GM23338 (cell line): ENCODE results near the gene HNRNPA2B1. TPM values are rescaled to one million over a fixed set of nuclear protein-coding genes. Genes with fewer than 3 reads are reported as not detected.

Source experiments
- ATAC-seq: fragments of 200-7000 bp; cut with Tn5 transposase; 3 replicates; pipeline ENCODE4 v1.9.1; 2020
- DNase-seq: peaks from one replicate; pipeline ENCODE4 v3.0.0-alpha.2; 2015; ENCODE audit warnings: low spot score
- H2AFZ ChIP-seq: fragments of 200-600 bp; sonication (generic); 2 replicates; pipeline ENCODE4 v1.8.0; 2016; ENCODE audit warnings: antibody characterized with exemption, mild to moderate bottlenecking, moderate library complexity
- H3F3A ChIP-seq: fragments of 200-600 bp; sonication (generic); replicated peaks from 2 replicates; pipeline ENCODE4 v1.8.0; 2017; ENCODE audit warnings: antibody characterized with exemption, mixed run types, low read depth
- H3K27ac ChIP-seq: fragments of 200-600 bp; sonication (generic); 2 replicates; pipeline ENCODE4 v1.6.1; 2016; ENCODE audit warnings: low read depth
- H3K27me3 ChIP-seq: fragments of 200-600 bp; sonication (generic); 2 replicates; pipeline ENCODE4 v1.8.0; 2016; ENCODE audit warnings: mild to moderate bottlenecking, mixed run types, moderate library complexity; ENCODE audit not compliant: insufficient read depth
- H3K36me3 ChIP-seq: fragments of 200-600 bp; sonication (generic); 2 replicates; pipeline ENCODE4 v1.8.0; 2016; ENCODE audit warnings: mild to moderate bottlenecking; ENCODE audit not compliant: insufficient read depth
- H3K4me1 ChIP-seq: fragments of 200-600 bp; sonication (generic); 2 replicates; pipeline ENCODE4 v1.8.0; 2016; ENCODE audit warnings: mild to moderate bottlenecking, moderate library complexity; ENCODE audit not compliant: insufficient read depth
- H3K4me2 ChIP-seq: fragments of 200-600 bp; sonication (generic); 2 replicates; pipeline ENCODE4 v1.7.1; 2017; ENCODE audit warnings: mixed run types
- H3K4me3 ChIP-seq: fragments of 200-600 bp; sonication (generic); 2 replicates; pipeline ENCODE4 v1.6.1; 2016; ENCODE audit warnings: mixed run types
- H3K79me2 ChIP-seq: fragments of 200-600 bp; sonication (generic); replicated peaks from 2 replicates; pipeline ENCODE4 v1.8.0; 2017; ENCODE audit warnings: mild to moderate bottlenecking; ENCODE audit not compliant: insufficient read depth
- H3K9me2 ChIP-seq: fragments of 200-600 bp; sonication (generic); 2 replicates; pipeline ENCODE4 v1.8.0; 2017; ENCODE audit not compliant: insufficient read depth
- H4K20me1 ChIP-seq: fragments of 200-600 bp; sonication (generic); replicated peaks from 2 replicates; pipeline ENCODE4 v1.8.0; 2017; ENCODE audit warnings: mild to moderate bottlenecking; ENCODE audit not compliant: insufficient read depth
- H3K27ac Mint-ChIP-seq: 2 replicates; pipeline ENCODE4 v1.8.0; 2020; ENCODE audit warnings: inconsistent platforms, mild to moderate bottlenecking, moderate library complexity, mixed read lengths
- H3K27me3 Mint-ChIP-seq: 3 replicates; pipeline ENCODE4 v1.8.0; 2022; ENCODE audit warnings: low read depth, mild to moderate bottlenecking, moderate library complexity, mixed read lengths, inconsistent platforms; ENCODE audit not compliant: insufficient read depth, poor library complexity
- H3K36me3 Mint-ChIP-seq: 3 replicates; pipeline ENCODE4 v1.8.0; 2021; ENCODE audit warnings: low read depth, mild to moderate bottlenecking, inconsistent platforms, moderate library complexity, mixed read lengths
- H3K4me1 Mint-ChIP-seq: 3 replicates; pipeline ENCODE4 v1.8.0; 2020; ENCODE audit warnings: mild to moderate bottlenecking, inconsistent platforms, mixed read lengths
- H3K4me3 Mint-ChIP-seq: 3 replicates; pipeline ENCODE4 v1.8.0; 2021; ENCODE audit warnings: moderate library complexity, mild to moderate bottlenecking, inconsistent platforms, mixed read lengths
- H3K9me3 Mint-ChIP-seq: 3 replicates; pipeline ENCODE4 v1.8.0; 2020; ENCODE audit warnings: moderate library complexity, mild to moderate bottlenecking, inconsistent platforms, mixed read lengths
- CREB1 ChIP-seq: fragments of 250-450 bp; sonication (Bioruptor Pico); IDR thresholded peaks from 2 replicates; pipeline ENCODE4 v1.5.0; 2020; ENCODE audit warnings: low read depth, mild to moderate bottlenecking, moderate library complexity
- EZH2 ChIP-seq: fragments of 200-600 bp; sonication (generic); IDR thresholded peaks from one replicate; pipeline ENCODE4 v1.8.0; 2017; ENCODE audit warnings: antibody characterized with exemption, mild to moderate bottlenecking, low read depth; ENCODE audit not compliant: unreplicated experiment
- EZH2phosphoT487 ChIP-seq: fragments of 200-600 bp; sonication (generic); IDR thresholded peaks from one replicate; pipeline ENCODE4 v1.8.1; 2018; ENCODE audit warnings: antibody characterized with exemption; ENCODE audit not compliant: unreplicated experiment
- JUNB ChIP-seq: IDR thresholded peaks from one replicate; pipeline ENCODE4 v1.6.1; 2016; ENCODE audit warnings: antibody characterized with exemption; ENCODE audit not compliant: unreplicated experiment
- NANOG ChIP-seq: IDR thresholded peaks from 2 replicates; pipeline ENCODE4 v1.6.1; 2016; ENCODE audit warnings: antibody characterized with exemption, borderline replicate concordance
- POLR2AphosphoS5 ChIP-seq: IDR thresholded peaks from 2 replicates; pipeline ENCODE4 v1.6.1; 2016; ENCODE audit warnings: antibody characterized with exemption, low read depth
- STAT1 ChIP-seq: IDR thresholded peaks from one replicate; pipeline ENCODE4 v1.6.1; 2016; ENCODE audit warnings: antibody characterized with exemption; ENCODE audit not compliant: unreplicated experiment
- ZNF114 ChIP-seq: fragments of 250-450 bp; sonication (Bioruptor Pico); IDR thresholded peaks from 2 replicates; pipeline ENCODE4 v1.5.0; 2020; ENCODE audit warnings: mild to moderate bottlenecking, moderate library complexity
- ZNF331 ChIP-seq: fragments of 250-450 bp; sonication (Bioruptor Pico); IDR thresholded peaks from 2 replicates; pipeline ENCODE4 v1.5.0; 2020; ENCODE audit warnings: low read depth, mild to moderate bottlenecking, moderate library complexity
- polyA plus RNA-seq: library from polyadenylated mRNA; unstranded; fragments of >200 nt; fragmentation: Nextera tagmentation; extraction: Ambion mirVana; gene quantifications from 2 replicates; pipeline ENCODE4 v1.2.1, GENCODE V29; 2016
- total RNA-seq: library from RNA; depleted of rRNA; stranded (reverse); fragments of >200 nt; shearing (Covaris generic); gene quantifications from 2 replicates; pipeline ENCODE4 v1.2.3, GENCODE V29; 2014
- TF ChIP-seq, protein P1 (sequence below): fragments of 250-450 bp; sonication (Bioruptor Pico); IDR thresholded peaks from 2 replicates; pipeline ENCODE4 v1.5.0; 2020; ENCODE audit warnings: mild to moderate bottlenecking, moderate library complexity
- TF ChIP-seq, protein P2 (sequence below): IDR thresholded peaks from 2 replicates; pipeline ENCODE4 v1.6.1; 2016; ENCODE audit warnings: antibody characterized with exemption
- TF ChIP-seq, protein P3 (sequence below): IDR thresholded peaks from one replicate; pipeline ENCODE4 v1.6.1; 2018; ENCODE audit warnings: antibody characterized with exemption; ENCODE audit not compliant: unreplicated experiment

HNRNPA2B1 gene
- total and polyA plus RNA-seq, 2 experiments from 2014 or later = 602 to 1,577 TPM

DNA sequence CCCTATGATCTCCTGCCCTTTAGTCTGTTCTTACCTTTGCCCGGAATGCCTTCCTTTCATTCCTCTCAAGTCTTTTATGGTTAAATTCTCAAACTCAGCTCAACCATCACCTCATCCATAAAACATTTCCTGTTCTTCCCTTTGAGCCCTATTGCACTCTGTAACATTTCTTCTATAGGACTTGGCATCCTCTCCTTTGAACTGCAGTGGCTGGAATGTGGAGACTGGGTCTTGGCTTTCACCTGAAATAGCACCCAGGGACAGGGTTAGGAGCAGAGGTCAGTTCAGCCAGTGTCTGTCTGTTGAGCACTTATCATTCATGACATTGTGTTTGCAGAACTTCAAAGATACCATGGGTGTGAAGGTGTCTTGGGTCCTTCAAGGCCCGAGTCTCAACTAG, 41.3 kb downstream of the HNRNPA2B1 start (continued):
- TF ChIP-seq, protein P1, sequence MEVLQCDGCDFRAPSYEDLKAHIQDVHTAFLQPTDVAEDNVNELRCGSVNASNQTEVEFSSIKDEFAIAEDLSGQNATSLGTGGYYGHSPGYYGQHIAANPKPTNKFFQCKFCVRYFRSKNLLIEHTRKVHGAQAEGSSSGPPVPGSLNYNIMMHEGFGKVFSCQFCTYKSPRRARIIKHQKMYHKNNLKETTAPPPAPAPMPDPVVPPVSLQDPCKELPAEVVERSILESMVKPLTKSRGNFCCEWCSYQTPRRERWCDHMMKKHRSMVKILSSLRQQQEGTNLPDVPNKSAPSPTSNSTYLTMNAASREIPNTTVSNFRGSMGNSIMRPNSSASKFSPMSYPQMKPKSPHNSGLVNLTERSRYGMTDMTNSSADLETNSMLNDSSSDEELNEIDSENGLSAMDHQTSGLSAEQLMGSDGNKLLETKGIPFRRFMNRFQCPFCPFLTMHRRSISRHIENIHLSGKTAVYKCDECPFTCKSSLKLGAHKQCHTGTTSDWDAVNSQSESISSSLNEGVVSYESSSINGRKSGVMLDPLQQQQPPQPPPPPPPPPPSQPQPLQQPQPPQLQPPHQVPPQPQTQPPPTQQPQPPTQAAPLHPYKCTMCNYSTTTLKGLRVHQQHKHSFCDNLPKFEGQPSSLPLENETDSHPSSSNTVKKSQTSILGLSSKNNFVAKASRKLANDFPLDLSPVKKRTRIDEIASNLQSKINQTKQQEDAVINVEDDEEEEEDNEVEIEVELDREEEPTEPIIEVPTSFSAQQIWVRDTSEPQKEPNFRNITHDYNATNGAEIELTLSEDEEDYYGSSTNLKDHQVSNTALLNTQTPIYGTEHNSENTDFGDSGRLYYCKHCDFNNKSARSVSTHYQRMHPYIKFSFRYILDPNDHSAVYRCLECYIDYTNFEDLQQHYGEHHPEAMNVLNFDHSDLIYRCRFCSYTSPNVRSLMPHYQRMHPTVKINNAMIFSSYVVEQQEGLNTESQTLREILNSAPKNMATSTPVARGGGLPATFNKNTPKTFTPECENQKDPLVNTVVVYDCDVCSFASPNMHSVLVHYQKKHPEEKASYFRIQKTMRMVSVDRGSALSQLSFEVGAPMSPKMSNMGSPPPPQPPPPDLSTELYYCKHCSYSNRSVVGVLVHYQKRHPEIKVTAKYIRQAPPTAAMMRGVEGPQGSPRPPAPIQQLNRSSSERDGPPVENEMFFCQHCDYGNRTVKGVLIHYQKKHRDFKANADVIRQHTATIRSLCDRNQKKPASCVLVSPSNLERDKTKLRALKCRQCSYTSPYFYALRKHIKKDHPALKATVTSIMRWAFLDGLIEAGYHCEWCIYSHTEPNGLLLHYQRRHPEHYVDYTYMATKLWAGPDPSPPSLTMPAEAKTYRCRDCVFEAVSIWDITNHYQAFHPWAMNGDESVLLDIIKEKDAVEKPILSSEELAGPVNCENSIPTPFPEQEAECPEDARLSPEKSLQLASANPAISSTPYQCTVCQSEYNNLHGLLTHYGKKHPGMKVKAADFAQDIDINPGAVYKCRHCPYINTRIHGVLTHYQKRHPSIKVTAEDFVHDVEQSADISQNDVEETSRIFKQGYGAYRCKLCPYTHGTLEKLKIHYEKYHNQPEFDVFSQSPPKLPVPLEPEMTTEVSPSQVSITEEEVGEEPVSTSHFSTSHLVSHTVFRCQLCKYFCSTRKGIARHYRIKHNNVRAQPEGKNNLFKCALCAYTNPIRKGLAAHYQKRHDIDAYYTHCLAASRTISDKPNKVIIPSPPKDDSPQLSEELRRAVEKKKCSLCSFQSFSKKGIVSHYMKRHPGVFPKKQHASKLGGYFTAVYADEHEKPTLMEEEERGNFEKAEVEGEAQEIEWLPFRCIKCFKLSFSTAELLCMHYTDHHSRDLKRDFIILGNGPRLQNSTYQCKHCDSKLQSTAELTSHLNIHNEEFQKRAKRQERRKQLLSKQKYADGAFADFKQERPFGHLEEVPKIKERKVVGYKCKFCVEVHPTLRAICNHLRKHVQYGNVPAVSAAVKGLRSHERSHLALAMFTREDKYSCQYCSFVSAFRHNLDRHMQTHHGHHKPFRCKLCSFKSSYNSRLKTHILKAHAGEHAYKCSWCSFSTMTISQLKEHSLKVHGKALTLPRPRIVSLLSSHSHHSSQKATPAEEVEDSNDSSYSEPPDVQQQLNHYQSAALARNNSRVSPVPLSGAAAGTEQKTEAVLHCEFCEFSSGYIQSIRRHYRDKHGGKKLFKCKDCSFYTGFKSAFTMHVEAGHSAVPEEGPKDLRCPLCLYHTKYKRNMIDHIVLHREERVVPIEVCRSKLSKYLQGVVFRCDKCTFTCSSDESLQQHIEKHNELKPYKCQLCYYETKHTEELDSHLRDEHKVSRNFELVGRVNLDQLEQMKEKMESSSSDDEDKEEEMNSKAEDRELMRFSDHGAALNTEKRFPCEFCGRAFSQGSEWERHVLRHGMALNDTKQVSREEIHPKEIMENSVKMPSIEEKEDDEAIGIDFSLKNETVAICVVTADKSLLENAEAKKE = no peak
- TF ChIP-seq NANOG = no peak
- no peak for TF ChIP-seq ZNF114

DNA sequence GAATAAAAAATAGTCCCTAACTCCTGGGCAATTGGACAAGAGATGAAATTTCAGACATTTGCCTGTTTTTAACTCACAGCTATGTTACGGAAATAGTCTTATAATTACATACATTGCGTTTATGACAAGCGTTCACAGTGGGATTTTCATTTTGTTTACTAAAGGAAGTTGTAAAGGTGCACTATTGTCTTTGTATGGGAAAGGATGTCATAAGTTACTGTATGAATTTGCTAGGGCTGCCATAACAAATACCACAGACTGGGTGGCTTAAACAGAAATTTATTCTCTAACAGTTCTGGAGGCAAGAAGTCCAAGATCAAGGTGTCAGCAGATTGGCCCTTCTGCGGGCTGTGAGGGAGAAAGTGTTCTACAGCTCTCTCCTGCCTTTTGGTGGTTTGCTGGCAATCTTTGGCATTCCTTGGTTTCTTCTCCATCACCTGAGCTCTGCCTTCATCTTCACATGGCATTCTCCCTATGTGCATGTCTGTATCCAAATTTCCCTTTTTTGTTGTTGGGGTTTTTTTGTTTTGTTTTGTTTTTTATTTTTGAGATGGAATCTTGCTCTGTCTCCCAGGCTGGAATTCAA, 42.9 kb downstream of the HNRNPA2B1 start:
- peaks cover 74% of the 10 kb centered on the region for H3K36me3 Mint-ChIP-seq
- no peaks in the 10 kb centered on the region for H3K27me3 ChIP-seq
- peaks cover 50% of the 10 kb centered on the region for H4K20me1 ChIP-seq
- H3K9me2 ChIP-seq = no peaks in the 10 kb centered on the region
- peaks cover 21% of the 10 kb centered on the region for H3K27me3 Mint-ChIP-seq
- peak overlapping the region; percentile 35; the same call in 1 of the 3 replicates for H3K4me3 Mint-ChIP-seq
- H3F3A ChIP-seq = peaks cover 10% of the 10 kb centered on the region; the same call in 1 of the 2 replicates
- no peak for ATAC-seq
- peak overlapping the region; percentile 76 for H3K4me2 ChIP-seq
- H3K4me1 Mint-ChIP-seq = peaks cover 71% of the 10 kb centered on the region
- peak overlapping the region; percentile 11; the same call in 1 of the 2 replicates for H3K4me3 ChIP-seq
- peaks cover 3% of the 10 kb centered on the region; the same call in 1 of the 3 replicates for H3K9me3 Mint-ChIP-seq
- TF ChIP-seq EZH2phosphoT487 = no peak
- no peak for TF ChIP-seq CREB1 (CRISPR knock-in tag)
- no peak for TF ChIP-seq ZNF331 (CRISPR knock-in tag)
- no peak for TF ChIP-seq POLR2AphosphoS5
- no peak for TF ChIP-seq STAT1
- TF ChIP-seq NANOG = no peak
- no peak for TF ChIP-seq EZH2
- no peak for TF ChIP-seq JUNB
- TF ChIP-seq, protein P2, sequence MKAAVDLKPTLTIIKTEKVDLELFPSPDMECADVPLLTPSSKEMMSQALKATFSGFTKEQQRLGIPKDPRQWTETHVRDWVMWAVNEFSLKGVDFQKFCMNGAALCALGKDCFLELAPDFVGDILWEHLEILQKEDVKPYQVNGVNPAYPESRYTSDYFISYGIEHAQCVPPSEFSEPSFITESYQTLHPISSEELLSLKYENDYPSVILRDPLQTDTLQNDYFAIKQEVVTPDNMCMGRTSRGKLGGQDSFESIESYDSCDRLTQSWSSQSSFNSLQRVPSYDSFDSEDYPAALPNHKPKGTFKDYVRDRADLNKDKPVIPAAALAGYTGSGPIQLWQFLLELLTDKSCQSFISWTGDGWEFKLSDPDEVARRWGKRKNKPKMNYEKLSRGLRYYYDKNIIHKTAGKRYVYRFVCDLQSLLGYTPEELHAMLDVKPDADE = no peak
- TF ChIP-seq, protein P3, sequence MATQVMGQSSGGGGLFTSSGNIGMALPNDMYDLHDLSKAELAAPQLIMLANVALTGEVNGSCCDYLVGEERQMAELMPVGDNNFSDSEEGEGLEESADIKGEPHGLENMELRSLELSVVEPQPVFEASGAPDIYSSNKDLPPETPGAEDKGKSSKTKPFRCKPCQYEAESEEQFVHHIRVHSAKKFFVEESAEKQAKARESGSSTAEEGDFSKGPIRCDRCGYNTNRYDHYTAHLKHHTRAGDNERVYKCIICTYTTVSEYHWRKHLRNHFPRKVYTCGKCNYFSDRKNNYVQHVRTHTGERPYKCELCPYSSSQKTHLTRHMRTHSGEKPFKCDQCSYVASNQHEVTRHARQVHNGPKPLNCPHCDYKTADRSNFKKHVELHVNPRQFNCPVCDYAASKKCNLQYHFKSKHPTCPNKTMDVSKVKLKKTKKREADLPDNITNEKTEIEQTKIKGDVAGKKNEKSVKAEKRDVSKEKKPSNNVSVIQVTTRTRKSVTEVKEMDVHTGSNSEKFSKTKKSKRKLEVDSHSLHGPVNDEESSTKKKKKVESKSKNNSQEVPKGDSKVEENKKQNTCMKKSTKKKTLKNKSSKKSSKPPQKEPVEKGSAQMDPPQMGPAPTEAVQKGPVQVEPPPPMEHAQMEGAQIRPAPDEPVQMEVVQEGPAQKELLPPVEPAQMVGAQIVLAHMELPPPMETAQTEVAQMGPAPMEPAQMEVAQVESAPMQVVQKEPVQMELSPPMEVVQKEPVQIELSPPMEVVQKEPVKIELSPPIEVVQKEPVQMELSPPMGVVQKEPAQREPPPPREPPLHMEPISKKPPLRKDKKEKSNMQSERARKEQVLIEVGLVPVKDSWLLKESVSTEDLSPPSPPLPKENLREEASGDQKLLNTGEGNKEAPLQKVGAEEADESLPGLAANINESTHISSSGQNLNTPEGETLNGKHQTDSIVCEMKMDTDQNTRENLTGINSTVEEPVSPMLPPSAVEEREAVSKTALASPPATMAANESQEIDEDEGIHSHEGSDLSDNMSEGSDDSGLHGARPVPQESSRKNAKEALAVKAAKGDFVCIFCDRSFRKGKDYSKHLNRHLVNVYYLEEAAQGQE = no peak
- H3K27ac Mint-ChIP-seq = no peak overlapping the region
- no peak overlapping the region for H3K27ac ChIP-seq
- H3K4me1 ChIP-seq = peaks cover 75% of the 10 kb centered on the region
- DNase-seq = no peak
- H2AFZ ChIP-seq = no peak overlapping the region
- H3K36me3 ChIP-seq = no peaks in the 10 kb centered on the region
- peaks cover 93% of the 10 kb centered on the region for H3K79me2 ChIP-seq
